Testis (tissue), 3 donors: ENCODE results near the gene TLE4. TPM values are rescaled to one million over a fixed set of nuclear protein-coding genes. Genes with fewer than 3 reads are reported as not detected.
A peak's percentile ranks its signal among the peaks of the same experiment; 100 is the strongest.

Experiments used
- DNase-seq: peaks from one replicate; pipeline ENCODE4 v3.0.0-alpha.2; 2019
- H3K27ac ChIP-seq, 2 donors: fragments of 200-600 bp; sonication (generic); one replicate each; pipeline ENCODE4 v1.5.1; 2019
- H3K27me3 ChIP-seq: fragments of 200-600 bp; sonication (generic); one replicate; pipeline ENCODE4 v1.5.1; 2019
- H3K36me3 ChIP-seq: fragments of 200-600 bp; sonication (generic); one replicate; pipeline ENCODE4 v1.5.1; 2017; ENCODE audit warnings: low read depth; ENCODE audit errors: missing control alignments
- H3K4me1 ChIP-seq: fragments of 200-600 bp; sonication (generic); one replicate; pipeline ENCODE4 v1.5.1; 2019
- H3K4me3 ChIP-seq, 2 donors: fragments of 200-600 bp; sonication (generic); one replicate each; pipeline ENCODE4 v1.5.1; 2017 to 2019
- H3K9me3 ChIP-seq: fragments of 200-600 bp; sonication (generic); one replicate; pipeline ENCODE4 v1.5.1; 2017
- POLR2A ChIP-seq: fragments of 450-650 bp; IDR thresholded peaks from one replicate; pipeline ENCODE4 v1.6.1; 2017; ENCODE audit warnings: antibody characterized with exemption, mild to moderate bottlenecking, moderate library complexity
- WGBS, 2 donors: methylation state at CpG; one replicate each; pipeline ENCODE4 v1.1.5; 2018; 5-methylcytosine and 5-hydroxymethylcytosine counted together
- intact Hi-C: fragments of 100-400 bp; cut with DNase I; formaldehyde crosslinking; loops from one replicate; pipeline ENCODE4 v1.15.1; 2023; ENCODE audit warnings: low total_unique reads
- polyA plus RNA-seq: library from polyadenylated mRNA; stranded (reverse); fragments of 350-450 nt; fragmentation: Illumina TruSeq; extraction: RNeasy Lipid Tissue Mini Kit (QIAGEN cat#74804); gene quantifications from one replicate; pipeline ENCODE4 v1.2.3, GENCODE V29; 2014; ENCODE audit warnings: low read depth, low replicate concordance; ENCODE audit not compliant: insufficient read depth
- total RNA-seq, 2 donors: library from RNA; depleted of rRNA; stranded (reverse); fragments of >200 nt; gene quantifications; one replicate each; pipeline ENCODE4 v1.2.3, GENCODE V29; 2016
- TF ChIP-seq, protein P1 (sequence below), 3 experiments: fragments of 450-650 bp in 2 of 3; fragments of 200-600 bp in 1 of 3; sonication (generic) in 1 of 3; IDR thresholded peaks; one replicate each; pipeline ENCODE4 v1.5.1; 2016 to 2019; ENCODE audit warnings: antibody characterized with exemption in 3 of 3, mild to moderate bottlenecking in 2 of 3, moderate library complexity in 1 of 3

TLE4 gene
- total and polyA plus RNA-seq, 3 donors from 2014 or later: 223 to 311 (median 292) TPM

DNA sequence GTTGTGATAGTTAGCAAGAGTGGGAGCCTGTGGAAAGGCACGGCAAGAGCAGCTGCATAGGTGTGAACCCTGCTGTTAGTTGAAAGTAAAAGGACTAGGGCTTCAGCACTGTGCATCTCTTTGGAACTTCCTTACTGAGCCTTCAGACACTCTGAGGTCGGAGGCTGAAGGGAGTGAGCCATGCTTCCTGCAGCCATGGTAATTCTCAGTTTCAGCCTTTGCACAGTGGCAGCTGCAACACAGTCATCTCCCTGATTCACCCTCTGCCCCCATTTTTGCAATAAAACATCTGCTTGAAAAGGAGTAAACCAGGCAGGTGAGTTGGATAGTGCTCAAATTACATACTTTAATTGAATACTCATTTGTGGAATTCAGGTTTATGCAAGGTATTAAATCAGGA, 6.5 kb upstream of the TLE4 start:
- WGBS, 2 donors: 81 to 82% methylated on average over 2 of the region's 2 CpGs
- intact Hi-C loops: no loop called here

DNA sequence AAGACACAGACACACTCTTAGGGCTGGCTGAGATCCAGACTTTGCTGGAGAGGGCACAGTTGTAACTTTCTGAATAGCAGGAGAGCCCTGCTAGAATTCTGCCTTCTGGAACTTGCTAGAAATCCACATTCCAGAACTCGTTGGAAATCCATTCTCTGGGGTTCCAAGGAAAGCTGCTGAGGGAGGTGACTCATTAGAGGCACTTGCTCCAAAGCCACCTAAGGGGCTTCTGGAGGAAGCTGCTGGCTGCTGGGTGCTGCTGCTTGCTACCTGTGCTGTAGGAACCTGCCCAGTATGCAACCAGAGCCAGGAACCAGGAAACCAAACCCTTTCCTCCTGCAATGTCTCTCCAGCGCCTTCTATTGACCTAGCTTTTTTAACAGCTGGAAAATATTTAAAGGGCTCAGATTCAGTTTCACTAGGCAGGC, 4.1 kb upstream of the TLE4 start:
- DNase-seq: peak; percentile 72
- no peaks in the 10 kb centered on the region for H3K36me3 ChIP-seq
- peaks cover 7% of the 10 kb centered on the region for H3K4me1 ChIP-seq
- intact Hi-C loops: no loop called here
- no peak overlapping the region for H3K27ac ChIP-seq
- H3K27me3 ChIP-seq: no peaks in the 10 kb centered on the region
- no peak for TF ChIP-seq POLR2A
- TF ChIP-seq, protein P1, sequence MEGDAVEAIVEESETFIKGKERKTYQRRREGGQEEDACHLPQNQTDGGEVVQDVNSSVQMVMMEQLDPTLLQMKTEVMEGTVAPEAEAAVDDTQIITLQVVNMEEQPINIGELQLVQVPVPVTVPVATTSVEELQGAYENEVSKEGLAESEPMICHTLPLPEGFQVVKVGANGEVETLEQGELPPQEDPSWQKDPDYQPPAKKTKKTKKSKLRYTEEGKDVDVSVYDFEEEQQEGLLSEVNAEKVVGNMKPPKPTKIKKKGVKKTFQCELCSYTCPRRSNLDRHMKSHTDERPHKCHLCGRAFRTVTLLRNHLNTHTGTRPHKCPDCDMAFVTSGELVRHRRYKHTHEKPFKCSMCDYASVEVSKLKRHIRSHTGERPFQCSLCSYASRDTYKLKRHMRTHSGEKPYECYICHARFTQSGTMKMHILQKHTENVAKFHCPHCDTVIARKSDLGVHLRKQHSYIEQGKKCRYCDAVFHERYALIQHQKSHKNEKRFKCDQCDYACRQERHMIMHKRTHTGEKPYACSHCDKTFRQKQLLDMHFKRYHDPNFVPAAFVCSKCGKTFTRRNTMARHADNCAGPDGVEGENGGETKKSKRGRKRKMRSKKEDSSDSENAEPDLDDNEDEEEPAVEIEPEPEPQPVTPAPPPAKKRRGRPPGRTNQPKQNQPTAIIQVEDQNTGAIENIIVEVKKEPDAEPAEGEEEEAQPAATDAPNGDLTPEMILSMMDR (IDR thresholded peaks at IDR 0.05): no peak
- H3K9me3 ChIP-seq: no peaks in the 10 kb centered on the region
- no peak overlapping the region for H3K4me3 ChIP-seq
- WGBS, 2 donors: 69 to 86% methylated on average over 2 of the region's 2 CpGs

More for the DNA sequence above, 6.5 kb upstream of the TLE4 start:
- DNase-seq: no peak
- no peaks in the 10 kb centered on the region for H3K36me3 ChIP-seq
- H3K9me3 ChIP-seq: no peaks in the 10 kb centered on the region
- H3K4me3 ChIP-seq: no peak overlapping the region
- H3K27me3 ChIP-seq: no peaks in the 10 kb centered on the region
- no peak overlapping the region for H3K27ac ChIP-seq
- TF ChIP-seq, protein P1 (IDR thresholded peaks at IDR 0.05): no peak
- TF ChIP-seq POLR2A: no peak
- H3K4me1 ChIP-seq: peaks cover 7% of the 10 kb centered on the region

DNA sequence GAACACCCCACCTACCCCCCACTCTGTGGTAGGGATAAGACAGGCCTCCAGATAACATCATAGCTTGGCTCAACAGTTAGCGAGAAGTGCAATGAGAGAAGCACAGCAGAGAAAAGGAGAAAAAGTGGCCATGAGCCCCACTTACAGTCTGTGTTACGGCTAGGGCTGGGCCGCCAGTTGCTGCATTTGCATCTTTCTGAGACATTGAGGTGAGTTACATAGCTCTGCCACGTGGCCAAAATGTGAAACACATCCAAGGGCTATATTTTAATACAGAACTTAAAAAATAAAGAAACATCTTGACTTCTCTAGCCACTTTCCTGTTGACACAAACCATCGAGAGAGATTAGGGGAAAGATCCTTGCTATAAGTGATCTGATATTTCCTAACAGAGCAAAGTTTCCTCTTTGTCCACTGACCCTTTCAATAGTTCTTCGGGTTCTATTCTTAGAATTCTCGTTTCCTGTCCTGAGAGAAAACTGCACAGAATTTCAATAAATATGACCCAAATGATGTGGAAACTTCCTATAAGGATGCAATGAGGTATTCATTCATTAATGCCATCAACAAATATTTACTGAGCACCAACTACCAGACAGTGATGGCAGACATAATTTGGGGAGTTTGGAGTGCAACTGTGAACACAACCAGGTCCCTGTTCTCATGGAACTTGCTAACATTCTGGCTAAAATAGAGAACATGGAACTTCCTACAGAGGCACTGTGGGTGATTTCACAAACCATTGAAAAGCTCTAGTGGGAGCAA, 3.2 kb upstream of the TLE4 start:
- Histone ChIP-seq H3K4me1 (peaks cover 7% of the 10 kb centered on the region), H3K36me3 (no peaks in the 10 kb centered on the region), H3K4me3 (no peak overlapping the region), H3K9me3 (no peaks in the 10 kb centered on the region), H3K27me3 (no peaks in the 10 kb centered on the region), H3K27ac (no peak overlapping the region)
- DNase-seq: no peak
- WGBS, 2 donors: 70 to 81% methylated on average over 7 of the region's 7 CpGs
- TF ChIP-seq POLR2A: no peak
- TF ChIP-seq, protein P1 (IDR thresholded peaks at IDR 0.05): no peak
- intact Hi-C loops: no loop called here

DNA sequence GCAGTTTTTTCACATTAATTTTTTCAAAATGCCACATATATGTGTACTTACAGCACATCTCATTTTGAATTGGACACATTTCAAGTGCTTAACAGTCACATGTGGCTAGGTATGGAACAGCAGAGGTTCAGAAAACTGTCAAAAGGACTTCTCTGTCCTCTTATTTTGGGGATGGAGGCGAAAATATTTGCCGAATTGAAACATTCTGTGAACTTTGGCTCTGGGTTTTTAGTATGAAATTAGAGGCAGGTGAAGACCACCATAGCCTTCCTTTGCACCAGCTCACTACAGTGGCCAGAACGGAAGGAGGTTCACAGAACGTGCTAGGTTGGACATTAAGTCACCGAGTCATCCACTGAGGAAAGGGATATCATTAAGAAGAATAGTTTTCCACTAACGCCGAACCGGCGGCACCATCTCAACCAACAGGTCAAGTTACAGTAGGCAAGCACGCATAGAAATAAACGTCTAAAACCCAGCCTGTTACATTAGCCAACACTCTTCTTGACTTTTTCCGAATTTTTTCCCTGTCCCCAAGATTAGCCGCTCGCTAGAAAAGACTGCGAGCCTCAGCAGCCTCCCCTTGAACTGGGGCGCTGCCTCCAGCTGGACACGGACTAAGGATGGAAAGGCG, 1.8 kb upstream of the TLE4 start:
- peak overlapping the region; percentile 86 to 91 for H3K27ac ChIP-seq
- intact Hi-C loops: no loop called here
- peaks cover 13% of the 10 kb centered on the region for H3K4me1 ChIP-seq
- WGBS, 2 donors: 9 to 28% methylated on average over 18 of the region's 18 CpGs
- no peaks in the 10 kb centered on the region for H3K36me3 ChIP-seq
- no peaks in the 10 kb centered on the region for H3K9me3 ChIP-seq
- no peak for TF ChIP-seq POLR2A
- TF ChIP-seq, protein P1 (IDR thresholded peaks at IDR 0.05): peak in 1 of 3 experiments; percentile 1
- DNase-seq: no peak
- no peaks in the 10 kb centered on the region for H3K27me3 ChIP-seq
- peak overlapping the region; percentile 73 to 81 for H3K4me3 ChIP-seq
